HuH-7 (cell line): Measurements from ENCODE around the gene COL25A1.

ENCODE experiments used
- DNase-seq: peaks from one replicate; pipeline ENCODE4 v3.0.0; 2011; ENCODE audit warnings: low spot score

COL25A1 gene

GRCh38 chr4:109214622-109215301 is 87.7 kb downstream of the COL25A1 start:
- no peak for DNase-seq

- no peak for DNase-seq
Observed at GRCh38 chr4:109213056-109213455, 89.4 kb downstream of the COL25A1 start.

- DNase-seq, result no peak
Observed at GRCh38 chr4:109211671-109212070, 90.8 kb downstream of the COL25A1 start.

- DNase-seq, result no peak
Observed at GRCh38 chr4:109209647-109210046, 92.8 kb downstream of the COL25A1 start.

- DNase-seq, result no peak
Observed at GRCh38 chr4:109207898-109208297, 94.6 kb downstream of the COL25A1 start.

- no peak for DNase-seq
Observed at GRCh38 chr4:109207061-109207460, 95.4 kb downstream of the COL25A1 start.

- no peak for DNase-seq
Observed at GRCh38 chr4:109206620-109207019, 95.8 kb downstream of the COL25A1 start.

GRCh38 chr4:109205186-109205585 is 97.3 kb downstream of the COL25A1 start:
- no peak for DNase-seq

- DNase-seq, result no peak
Observed at GRCh38 chr4:109199585-109199984, 102.9 kb downstream of the COL25A1 start.

- DNase-seq, result no peak
Observed at GRCh38 chr4:109195646-109196045, 106.8 kb downstream of the COL25A1 start.

GRCh38 chr4:109191216-109191615 is 111.2 kb downstream of the COL25A1 start:
- DNase-seq, result no peak

- no peak for DNase-seq
Observed at GRCh38 chr4:109186458-109186945, 116.0 kb downstream of the COL25A1 start.

GRCh38 chr4:109185951-109186350 is 116.5 kb downstream of the COL25A1 start:
- DNase-seq, result no peak

- DNase-seq, result no peak
Observed at GRCh38 chr4:109185548-109185947, 116.9 kb downstream of the COL25A1 start.

- DNase-seq, result no peak
Observed at GRCh38 chr4:109184491-109184961, 117.9 kb downstream of the COL25A1 start.

- no peak for DNase-seq
Observed at GRCh38 chr4:109183931-109184490, 118.4 kb downstream of the COL25A1 start.

GRCh38 chr4:109182696-109183095 is 119.8 kb downstream of the COL25A1 start:
- DNase-seq, result no peak

- no peak for DNase-seq
Observed at GRCh38 chr4:109179061-109179460, 123.4 kb downstream of the COL25A1 start.

GRCh38 chr4:109177096-109177810 is 125.2 kb downstream of the COL25A1 start:
- no peak for DNase-seq

GRCh38 chr4:109174224-109174953 is 128.1 kb downstream of the COL25A1 start:
- DNase-seq, result no peak

GRCh38 chr4:109172301-109172700 is 130.2 kb downstream of the COL25A1 start:
- no peak for DNase-seq

- DNase-seq, result no peak
Observed at GRCh38 chr4:109171070-109171469, 131.4 kb downstream of the COL25A1 start.
